ENCODE results near the gene MAPKAPK2.

The MAPKAPK2 gene

DNA sequence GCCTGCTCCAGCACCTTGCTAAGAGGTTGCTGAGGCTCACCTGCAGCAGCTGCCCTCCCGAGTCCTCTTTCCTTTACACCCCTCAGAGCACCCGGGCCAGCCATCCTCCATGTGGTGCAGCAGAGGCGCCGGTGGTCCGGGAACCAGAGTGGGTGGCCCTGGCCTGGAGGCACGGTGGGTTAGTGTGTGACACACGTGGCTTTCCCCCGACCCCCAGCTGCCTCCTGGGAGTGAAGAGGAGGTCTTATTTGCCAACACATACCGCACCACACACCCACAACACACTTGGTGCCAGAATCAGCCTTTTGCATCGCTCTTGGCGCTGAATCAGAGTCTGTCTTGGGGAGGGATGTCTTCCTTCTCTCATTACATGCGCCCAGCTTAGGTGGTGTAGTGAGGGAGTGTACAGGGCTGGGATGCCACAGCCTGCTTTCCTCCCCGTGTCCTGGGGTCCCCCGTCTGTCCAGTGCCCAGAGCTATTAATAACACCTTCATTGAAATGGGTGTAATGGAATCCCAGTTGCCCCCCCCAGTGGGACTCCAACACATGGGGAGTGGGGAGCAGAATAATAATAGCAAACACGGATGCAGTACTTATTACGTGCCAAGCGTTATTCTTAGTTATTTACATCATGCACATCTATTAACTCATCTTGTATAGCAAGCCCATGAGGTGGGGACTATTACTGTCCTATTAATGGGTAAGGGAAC lies 38.2 kb downstream of the MAPKAPK2 start:
- no peak for DNase-seq (ENCODE audit: low read depth)

DNA sequence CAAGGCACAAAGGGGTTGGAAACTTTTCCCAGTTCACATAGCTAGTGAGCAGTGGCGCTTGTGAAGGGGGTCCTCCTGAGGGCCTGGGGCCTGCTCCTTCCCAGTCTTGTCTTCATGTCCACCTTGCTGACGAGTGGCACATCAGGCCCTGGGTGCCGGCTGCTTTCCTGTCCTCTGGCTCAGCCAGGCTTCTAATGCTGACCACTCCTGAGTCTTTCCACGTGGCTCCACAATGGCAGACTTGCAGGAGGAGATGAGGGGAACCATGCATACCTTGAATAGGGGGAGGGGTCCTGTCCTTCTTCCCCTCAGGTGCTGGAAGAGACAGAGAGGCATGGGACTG lies 38.7 kb downstream of the MAPKAPK2 start:
- no peak for DNase-seq (ENCODE audit: low read depth)

DNA sequence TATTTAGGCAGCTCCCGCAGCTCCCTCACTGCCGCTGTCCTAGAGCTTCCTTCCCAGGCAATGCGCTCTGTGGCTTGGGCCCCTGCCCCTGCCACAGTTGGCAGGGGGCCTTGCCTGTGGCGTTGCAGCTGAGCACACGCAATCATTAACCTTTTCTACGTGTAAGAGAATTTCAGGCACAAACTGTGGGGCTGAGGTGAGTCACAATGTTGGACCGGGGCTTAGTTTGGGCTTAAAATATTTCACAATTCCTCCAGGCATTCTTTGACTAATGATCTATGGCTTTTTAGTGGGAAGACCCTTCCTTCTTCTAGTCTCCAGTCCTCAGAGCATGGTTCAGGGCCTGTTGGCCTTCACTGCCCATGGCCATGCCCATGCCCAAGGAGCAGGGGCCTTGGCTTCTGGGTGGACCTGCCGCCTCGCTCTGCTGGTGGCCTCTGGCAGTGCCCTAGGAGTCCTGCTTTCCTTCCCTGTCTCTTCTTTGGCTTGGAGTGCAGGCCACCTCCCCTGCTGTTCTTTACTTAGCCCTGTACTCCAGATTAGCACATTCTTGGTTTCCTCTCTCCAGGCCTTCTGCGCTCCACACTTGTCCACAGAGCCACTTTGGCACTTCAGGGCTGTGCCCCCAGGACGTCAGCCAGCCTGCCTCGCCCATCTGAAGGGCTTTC lies 39.2 kb downstream of the MAPKAPK2 start:
- DNase-seq (ENCODE audit: low read depth) = no peak

DNA sequence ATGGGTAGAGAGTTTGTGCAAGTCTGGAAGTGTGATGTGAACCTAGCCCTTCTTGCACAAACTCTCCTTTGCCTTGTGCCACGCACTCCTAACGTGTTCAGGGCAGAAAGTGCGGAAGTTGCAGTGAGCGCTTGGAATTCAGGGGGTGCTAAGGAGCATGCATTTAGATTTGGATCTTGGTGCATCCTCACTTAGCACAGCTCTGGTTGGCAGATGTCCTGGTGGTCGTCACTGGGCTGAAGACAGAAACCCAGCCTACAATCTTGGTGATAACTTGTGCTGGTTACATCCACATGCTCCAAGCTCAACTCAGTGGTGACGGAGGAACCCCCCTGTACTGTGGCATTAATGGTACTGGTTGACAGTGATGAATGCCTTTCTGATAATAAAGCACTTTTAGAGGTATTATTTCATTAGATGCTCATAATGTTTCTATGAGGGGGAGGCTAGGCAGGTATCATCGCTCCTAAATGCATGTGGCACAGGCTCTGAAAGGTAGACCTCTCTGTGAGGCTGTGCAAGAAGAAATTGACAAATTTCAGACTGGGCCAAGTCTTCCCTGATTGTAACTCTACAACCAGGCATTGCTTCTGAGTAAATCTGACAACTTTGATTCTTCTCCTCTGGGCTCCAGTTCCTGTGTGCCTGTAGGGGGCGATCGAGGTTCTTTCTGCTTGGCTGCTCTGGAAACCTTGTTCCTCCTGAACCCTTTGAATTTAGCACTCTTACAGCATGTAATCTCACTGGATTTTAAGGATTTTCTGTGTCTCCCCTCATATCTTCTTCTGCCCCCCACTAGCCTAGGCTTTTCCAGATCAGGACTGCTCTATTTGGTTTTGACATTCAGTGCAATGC lies 40.6 kb downstream of the MAPKAPK2 start:
- DNase-seq (ENCODE audit: low read depth) = peak; percentile 54

DNA sequence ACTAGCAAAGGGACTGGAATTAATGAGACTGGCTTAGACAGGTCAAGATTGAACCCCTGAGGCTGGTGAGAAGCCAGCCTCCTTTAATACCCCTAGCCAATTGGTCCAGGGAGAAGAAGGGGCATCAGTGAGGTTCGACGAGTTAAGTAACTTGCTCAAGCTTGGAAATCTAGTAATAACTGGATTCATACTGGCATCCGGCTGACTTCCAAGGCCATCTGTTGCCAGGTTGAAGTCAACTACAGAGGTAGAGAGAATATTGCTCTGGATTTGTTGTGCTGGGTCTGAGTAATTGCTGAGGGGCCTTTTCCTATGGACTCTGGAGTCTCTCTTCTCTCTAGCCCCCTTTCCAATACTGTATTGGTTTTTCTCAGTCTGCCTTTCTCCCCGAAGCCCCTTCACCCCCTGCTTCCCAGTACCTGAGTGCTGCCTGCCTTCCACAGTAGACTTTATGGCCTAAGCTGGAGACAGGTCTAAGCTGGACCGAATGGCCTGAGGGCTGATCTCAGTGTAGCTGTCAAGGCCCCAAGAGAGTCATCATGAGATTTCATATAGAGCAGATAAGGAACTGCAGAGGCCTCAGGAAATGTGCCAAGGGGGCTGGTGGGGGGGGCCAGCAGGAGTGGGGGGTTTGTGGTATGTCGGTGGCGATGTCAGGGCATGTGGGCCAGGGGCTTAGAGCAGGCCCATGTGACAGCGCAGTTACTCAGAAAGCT lies 43.4 kb downstream of the MAPKAPK2 start:
- no peak for DNase-seq (ENCODE audit: low read depth)

DNA sequence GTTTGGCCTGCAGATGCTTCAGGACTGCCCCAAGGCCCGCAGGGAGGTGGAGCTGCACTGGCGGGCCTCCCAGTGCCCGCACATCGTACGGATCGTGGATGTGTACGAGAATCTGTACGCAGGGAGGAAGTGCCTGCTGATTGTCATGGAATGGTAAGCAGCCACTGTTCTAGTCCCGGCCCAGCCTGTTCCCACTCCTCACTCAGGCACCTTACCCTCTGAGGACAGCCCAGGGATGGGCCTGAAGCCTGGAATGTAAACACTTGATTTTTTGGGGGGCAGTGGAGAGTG lies 43.9 kb downstream of the MAPKAPK2 start:
- DNase-seq (ENCODE audit: low read depth) = no peak

DNA sequence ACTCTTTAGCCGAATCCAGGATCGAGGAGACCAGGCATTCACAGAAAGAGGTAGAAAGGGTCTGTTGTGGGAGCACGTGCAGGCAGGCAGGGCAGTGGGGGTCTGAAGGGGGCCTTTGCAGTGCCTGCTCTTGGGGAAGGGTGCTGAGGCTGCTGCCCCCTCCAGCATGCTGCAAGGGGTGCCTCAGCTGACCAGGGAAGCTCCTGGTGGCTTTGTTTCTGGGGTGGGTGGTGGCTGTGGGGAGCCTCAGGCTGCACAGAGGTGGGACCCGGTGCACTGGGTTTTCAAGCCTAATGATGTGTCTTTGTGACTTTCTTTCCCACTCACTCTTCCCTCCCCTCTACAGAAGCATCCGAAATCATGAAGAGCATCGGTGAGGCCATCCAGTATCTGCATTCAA lies 44.3 kb downstream of the MAPKAPK2 start:
- no peak for DNase-seq (ENCODE audit: low read depth)

DNA sequence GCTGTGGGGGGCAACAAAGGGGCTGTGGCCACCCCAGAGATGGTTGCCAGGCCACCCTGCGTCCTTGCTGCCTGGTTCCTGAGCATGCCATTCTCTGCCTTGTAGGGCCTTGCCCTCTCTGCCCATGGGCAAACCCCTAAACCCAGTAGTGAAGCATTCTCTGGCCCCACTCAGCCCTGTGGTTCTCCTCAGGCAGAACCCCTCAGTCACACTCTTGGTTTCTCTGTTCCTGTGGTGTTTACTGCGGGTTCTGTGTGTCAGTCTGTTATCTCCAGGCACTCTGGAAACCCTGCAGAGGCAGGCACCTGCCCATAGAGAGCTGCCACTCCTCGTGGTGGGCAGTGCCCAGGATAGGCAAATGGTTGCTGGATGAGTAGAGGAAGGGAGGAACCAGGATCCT lies 44.8 kb downstream of the MAPKAPK2 start:
- DNase-seq (ENCODE audit: low read depth) = no peak

DNA sequence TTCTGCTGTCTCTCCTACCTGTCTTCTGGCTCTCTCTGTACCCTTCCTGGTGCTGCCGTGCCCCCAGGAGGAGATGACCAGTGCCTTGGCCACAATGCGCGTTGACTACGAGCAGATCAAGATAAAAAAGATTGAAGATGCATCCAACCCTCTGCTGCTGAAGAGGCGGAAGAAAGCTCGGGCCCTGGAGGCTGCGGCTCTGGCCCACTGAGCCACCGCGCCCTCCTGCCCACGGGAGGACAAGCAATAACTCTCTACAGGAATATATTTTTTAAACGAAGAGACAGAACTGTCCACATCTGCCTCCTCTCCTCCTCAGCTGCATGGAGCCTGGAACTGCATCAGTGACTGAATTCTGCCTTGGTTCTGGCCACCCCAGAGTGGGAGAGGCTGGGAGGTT lies 47.8 kb downstream of the MAPKAPK2 start:
- no peak for DNase-seq (ENCODE audit: low read depth)

DNA sequence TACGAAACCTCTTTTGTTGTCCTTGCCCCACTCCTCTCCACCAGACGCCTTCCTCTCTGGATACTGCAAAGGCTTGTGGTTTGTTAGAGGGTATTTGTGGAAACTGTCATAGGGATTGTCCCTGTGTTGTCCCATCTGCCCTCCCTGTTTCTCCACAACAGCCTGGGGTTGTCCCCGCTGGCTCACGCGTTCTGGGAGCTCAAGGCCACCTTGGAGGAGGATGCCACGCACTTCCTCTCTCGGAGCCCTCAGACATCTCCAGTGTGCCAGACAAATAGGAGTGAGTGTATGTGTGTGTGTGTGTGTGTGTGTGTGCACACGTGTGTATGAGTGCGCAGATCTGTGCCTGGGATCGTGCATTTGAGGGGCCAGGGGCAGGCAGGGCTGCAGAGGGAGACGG lies 48.3 kb downstream of the MAPKAPK2 start:
- no peak for DNase-seq (ENCODE audit: low read depth)

DNA sequence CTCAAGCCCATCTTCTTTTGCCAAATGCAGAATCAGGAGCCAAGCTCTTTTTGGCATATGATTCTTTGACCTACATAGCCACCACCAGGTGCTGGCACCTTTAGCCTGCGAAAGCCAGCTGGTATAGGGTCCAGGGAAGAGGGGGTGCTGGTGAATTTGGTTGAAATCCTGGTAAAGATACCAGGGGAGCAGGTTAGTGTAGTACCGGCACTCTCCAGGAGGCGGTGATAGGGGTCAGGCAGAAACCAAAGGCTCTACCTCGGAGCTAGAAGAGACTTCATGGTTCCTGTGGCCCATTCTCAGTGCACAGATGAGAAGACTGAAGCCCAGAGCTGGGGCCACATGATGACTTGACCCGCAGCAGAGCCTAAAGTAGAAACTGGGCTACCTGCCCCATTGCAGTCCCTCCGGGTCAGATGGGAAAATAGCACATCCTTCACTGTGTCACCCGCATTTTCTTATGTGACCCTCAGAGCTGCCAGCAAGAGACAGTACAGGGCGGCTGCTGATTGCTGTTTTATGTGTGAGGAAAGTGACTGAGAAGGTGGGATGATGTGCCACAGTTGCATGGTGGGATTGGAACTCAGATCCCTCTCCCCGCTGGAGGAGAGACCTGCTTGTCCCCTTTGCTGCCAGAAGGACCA lies 49.9 kb downstream of the MAPKAPK2 start:
- DNase-seq (ENCODE audit: low read depth) = peak; percentile 62

DNA sequence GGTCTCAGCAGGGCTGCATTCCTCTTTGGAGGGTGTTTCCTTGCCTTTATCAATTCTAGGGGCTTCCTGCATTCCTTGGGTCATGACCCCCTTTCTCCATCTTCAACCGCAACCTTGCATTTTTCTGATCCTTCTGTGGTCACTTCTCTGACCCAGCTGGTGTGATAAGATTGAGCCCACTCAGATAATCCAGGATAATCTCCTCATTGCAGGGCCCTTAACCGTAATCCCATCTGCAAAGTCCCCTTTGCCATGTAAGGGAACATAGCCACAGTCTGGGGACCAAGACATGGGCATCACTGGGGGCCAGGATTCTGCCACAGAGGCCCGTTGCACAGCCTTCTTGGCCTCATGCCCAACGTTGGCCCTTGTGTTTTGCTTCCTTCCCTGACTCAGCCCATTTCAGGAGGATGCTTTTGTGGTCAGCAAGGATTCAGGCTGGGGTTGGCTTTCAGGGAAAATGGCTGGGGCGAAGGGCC lies 50.9 kb downstream of the MAPKAPK2 start:
- no peak for DNase-seq (ENCODE audit: low read depth)

DNA sequence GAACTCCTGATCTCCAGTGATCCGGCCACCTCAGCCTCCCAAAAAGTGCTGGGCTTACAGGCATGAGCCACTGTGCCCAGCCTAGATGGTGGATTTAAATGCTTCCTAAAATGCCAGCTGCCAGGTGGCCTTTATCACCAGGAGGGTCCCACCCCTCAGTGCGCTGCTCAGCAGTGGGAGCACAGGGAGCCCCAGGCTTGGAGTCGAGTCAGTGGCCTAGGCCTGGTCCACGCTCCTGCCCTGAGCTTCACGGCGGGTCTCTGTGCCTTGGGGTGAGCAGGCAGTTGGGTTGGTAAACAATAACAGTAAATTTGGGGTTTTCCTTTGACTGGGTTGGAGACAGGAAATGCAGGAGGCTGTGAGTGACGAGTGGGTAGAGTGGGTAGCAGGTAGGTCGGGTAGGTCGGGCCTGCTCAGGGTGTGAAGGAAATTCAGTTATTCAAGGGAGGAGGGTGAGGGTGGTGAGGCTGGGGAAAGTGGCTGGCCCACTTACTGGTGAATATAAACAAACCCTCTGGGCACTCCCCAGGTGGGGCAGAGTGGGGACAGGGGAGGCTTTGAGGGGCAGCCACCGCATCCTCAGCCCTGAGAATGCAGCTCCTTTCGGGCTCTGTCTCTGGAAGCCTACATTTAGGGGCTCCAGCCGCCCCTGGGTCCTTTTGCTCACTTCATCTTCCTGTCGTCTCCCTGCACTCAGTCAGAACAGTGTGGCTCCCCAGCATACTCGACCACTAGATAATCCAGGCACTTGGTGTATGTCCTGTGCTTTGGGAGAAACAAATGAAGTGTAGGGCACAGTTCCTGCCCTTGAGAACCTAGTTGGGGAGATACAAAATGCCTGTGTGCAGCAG lies 52.4 kb downstream of the MAPKAPK2 start:
- no peak for DNase-seq (ENCODE audit: low read depth)

DNA sequence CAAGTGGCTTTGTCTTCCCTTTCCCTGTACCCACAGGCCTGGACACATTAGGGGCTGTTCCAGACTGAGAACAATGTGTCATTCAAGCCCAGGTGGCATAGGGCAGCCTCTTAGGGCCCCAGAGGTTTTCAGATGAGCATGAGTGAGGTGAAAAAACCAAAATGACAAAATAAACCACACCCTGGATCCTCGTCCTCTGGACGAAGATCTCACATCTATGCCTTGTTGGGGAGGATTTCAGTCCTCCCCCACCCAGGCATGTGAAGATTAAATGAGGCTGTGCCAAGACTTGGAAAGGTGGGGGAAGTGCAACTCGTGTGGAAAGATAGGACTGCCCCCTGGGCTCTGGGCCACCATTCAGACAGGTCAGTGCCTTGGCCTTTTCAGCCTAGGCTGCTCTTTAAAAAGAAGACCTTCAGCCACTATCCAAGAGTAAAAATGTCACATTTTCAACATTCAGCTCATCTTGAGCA lies 53.1 kb downstream of the MAPKAPK2 start:
- no peak for DNase-seq (ENCODE audit: low read depth)

DNA sequence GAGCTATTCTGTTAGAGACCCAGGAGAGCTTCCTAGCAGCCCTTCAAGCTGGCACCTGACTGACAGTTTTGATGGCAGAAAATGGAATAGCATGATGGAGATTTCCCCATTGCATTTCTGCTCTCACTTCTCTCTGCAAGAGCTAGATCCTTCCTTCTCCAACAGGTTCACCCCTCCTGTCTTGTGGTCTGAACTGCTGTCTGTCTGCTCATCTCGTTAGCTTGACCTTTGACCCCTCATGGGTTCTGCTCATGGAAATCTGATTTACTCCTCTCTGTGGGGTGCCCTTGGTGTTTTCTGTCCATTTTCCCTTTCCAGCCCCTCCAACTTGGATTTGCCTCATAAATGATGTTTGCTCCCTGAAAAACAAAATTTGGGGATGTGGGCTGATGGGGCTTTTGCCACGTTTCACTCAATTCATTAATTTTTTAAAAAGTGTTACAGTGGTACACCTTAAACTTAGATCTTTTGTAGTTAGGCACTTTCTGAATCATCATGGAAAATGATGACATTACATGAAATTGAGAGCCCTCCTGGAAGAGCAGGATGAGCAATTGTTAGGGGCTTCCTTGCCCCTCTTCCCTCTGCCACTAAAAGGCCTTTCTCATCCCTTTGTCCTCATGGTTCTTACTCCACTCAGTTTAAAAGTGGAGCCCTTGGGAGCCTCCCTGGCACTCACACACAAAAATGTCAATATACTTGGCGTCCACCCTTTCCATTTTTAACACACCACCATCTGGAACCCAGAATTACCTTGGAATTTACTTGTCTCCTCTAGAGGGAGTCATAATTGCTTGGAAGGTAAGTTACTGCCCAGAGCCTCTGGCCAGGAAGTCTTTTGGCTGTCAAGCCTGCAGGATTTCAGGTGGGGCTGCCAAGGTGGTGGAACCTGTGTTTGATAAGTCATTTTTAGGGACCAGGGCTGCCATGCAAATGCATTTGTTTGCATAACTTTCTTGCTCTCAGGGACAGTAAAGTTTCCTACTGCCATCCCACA lies 54.0 kb downstream of the MAPKAPK2 start:
- no peak for DNase-seq (ENCODE audit: low read depth)

DNA sequence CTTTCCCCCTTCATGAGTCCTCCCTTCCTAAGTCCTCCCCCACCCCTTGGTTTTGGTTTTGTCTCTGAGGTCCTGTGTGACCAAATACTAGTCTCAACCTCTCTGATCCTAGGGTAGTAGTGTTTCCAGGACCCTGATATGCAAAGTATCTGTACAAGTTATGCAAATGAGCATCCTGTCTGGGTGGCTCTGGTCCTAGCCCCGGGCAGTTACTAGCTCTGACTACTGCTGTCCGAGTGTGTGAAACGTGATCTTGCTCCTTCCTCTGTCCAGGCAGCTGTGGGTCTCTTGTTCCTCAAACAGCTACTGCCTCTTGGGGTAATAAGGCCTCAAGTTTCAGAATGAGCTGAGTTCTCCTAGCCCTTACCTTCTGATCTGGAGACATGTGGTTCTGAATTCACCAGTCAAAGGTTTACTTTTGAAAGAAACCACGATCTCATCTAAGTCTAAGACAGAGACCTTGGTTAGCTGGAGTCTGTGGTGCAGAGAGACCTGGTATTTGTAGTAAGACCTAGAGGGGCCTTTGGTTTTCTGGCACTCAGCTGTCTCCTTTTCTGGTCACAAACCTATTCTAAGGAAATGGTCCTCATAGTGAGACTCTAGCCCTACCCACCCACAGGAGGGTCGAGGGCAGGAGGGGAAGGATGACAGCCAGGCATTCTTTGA lies 54.8 kb downstream of the MAPKAPK2 start:
- DNase-seq (ENCODE audit: low read depth) = no peak

DNA sequence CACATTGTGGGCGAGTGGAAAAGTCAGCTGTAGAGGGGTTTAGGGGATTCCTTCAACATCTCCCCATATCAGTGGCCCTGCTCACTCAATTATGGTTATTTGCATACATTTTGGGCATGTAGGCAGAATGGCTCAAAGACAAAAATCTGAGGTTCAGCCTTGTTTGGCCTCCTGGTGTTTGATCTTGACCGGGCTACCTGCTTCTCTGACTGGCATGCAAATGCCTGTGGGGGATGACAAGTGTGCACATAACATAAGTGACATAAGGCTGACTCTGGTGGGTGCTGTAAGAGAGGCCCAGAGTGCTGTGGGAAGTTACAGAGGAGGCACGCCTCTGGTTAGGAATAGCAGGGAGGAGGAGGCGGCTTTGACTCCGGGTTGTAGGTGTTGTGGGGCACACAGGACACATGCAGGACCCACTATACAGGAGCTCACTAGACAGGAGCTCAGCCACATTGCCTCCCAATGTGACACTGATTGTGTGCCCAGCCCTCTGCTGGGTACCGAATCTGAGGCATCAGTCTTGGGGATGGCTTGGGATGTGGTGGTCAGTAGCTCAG lies 56.5 kb downstream of the MAPKAPK2 start:
- no peak for DNase-seq (ENCODE audit: low read depth)

DNA sequence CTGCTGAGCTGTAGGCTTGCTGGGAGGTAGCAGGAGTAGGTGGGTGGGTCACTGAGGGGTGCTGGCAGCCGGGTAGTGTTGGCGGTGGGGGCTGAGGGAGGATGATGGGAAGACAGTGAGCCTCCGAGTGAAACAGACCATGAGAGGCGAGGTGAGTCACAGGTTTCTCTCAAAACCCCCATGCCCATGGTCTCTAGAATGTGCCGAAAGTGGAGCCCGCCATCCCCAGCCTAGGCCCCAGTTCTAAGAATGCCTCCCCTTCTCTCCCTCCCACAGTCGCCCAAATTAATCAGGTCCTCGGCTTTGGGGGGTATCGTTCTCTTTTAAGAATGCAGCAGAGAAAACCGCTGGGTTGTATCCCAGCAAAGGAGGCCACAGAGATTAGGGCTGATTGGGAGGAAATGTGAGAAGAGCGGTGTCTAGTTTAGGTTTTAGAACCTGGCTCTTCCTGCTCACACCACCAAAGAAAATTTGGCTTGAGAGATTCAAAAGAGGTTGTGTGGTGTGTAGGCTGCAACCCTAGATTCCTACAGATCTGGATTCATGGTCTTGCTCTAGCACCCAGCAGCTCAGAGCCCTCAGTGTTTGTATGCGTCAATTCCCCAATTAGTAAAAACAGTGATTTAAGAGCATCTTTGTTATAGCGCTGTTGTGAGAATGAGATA lies 58.1 kb downstream of the MAPKAPK2 start:
- DNase-seq (ENCODE audit: low read depth) = no peak

All from activated T-cell treated with anti-CD3 and anti-CD28 coated beads for 24 hours (primary cell).